Right cardiac atrium (tissue), 5 donors: ENCODE data around the gene TCAIM. TPM values are rescaled to one million over a fixed set of nuclear protein-coding genes. Genes with fewer than 3 reads are reported as not detected.
A peak's percentile ranks its signal among the peaks of the same experiment; 100 is the strongest.

ENCODE experiments used
- ATAC-seq, 2 donors: fragments of 200-7000 bp; cut with Tn5 transposase; one replicate each; pipeline versions ENCODE4 v1.8.0 to v1.9.1; 2020; ENCODE audit warnings: moderate library complexity in 2 of 2, mild to moderate bottlenecking in 1 of 2
- DNase-seq, 3 donors: peaks; one replicate each; pipeline ENCODE4 v3.0.0-alpha.2; 2020
- H3K27ac ChIP-seq: one replicate; pipeline ENCODE4 v1.5.1; 2013; ENCODE audit warnings: mild to moderate bottlenecking, low read length, control low read depth, moderate library complexity
- H3K27me3 ChIP-seq: one replicate; pipeline ENCODE4 v1.6.1; 2013; ENCODE audit not compliant: control insufficient read depth, insufficient read depth
- H3K4me1 ChIP-seq: one replicate; pipeline ENCODE4 v1.6.1; 2013; ENCODE audit warnings: low read length; ENCODE audit not compliant: control insufficient read depth, insufficient read depth
- H3K4me3 ChIP-seq: one replicate; pipeline ENCODE4 v1.5.1; 2013; ENCODE audit warnings: low read length, control low read depth
- H3K9me3 ChIP-seq: one replicate; pipeline ENCODE4 v1.6.1; 2013; ENCODE audit warnings: low read length; ENCODE audit not compliant: control insufficient read depth
- WGBS: extraction: QIAGEN DNeasy Blood & Tissue Kit; methylation state at CpG from one replicate; pipeline ENCODE4 v1.1.7; 2013; 5-methylcytosine and 5-hydroxymethylcytosine counted together
- intact Hi-C, 4 donors: fragments of 100-400 bp; cut with DNase I; formaldehyde crosslinking; loops; one replicate each; pipeline versions ENCODE4 v1.11.0 to v1.14.0; 2022 to 2023
- long read RNA-seq, 4 donors: library from polyadenylated mRNA; unstranded; transcript quantifications; one replicate each; pipeline ENCODE4 v2.0.0, GENCODE V29; 2020 to 2021
- polyA plus RNA-seq: library from polyadenylated mRNA; stranded (reverse); fragments of 200-250 nt; gene quantifications from one replicate; pipeline ENCODE4 v1.2.3, GENCODE V29; 2013
- total RNA-seq, 4 donors: library from RNA; stranded (reverse); fragmentation: NEBNext Ultra II Directional; extraction: Animal tissue kit (Norgen Biotek cat#: 25700); gene quantifications; one replicate each; pipeline ENCODE4 v1.2.1, GENCODE V29; 2021
- donor health status: healthy with polysubstance abuse.
- donor health status: DM: no; HTN: yes; CAD: no.
- donor health status: DM: no; HTN: no; CAD: no.
- donor health status: DM: no; HTN: yes; CAD: no; lungs with severe emphysema.
- donor health status: DM: yes; HTN: yes; CAD: no.

The TCAIM gene
- total RNA-seq (10 to 100 TPM; 22.3 to 29.3 (median 28.3) TPM), polyA plus RNA-seq (18.3 TPM)
- long read RNA-seq, donor 1, transcript TCAIM-204 (11 exons, 3,306 nt), result major isoform, 23 of 58 reads
- long read RNA-seq, donor 1, transcript TCAIM-201 (11 exons, 3,687 nt), result minor isoform, 13 of 58 reads
- long read RNA-seq, donor 1, transcript TCAIM-203 (4 exons, 2,178 nt), result minor isoform, 6 of 58 reads
- long read RNA-seq, donor 1, partial matches to known transcripts, result 2 of 58 reads
- long read RNA-seq, donor 1, other reads (novel, unspliced or antisense), result 10 of 58 reads
- long read RNA-seq, donor 2, transcript TCAIM-204 (11 exons, 3,306 nt), result major isoform, 6 of 20 reads
- long read RNA-seq, donor 2, partial matches to known transcripts, result 0 of 20 reads
- long read RNA-seq, donor 2, other reads (novel, unspliced or antisense), result 6 of 20 reads
- long read RNA-seq, donor 3, transcript TCAIM-205 (11 exons, 1,844 nt), result minor isoform, 16 of 82 reads
- long read RNA-seq, donor 3, transcript TCAIM-201 (11 exons, 3,687 nt), result major isoform, 25 of 82 reads
- long read RNA-seq, donor 3, transcript TCAIM-203 (4 exons, 2,178 nt), result minor isoform, 14 of 82 reads
- long read RNA-seq, donor 3, transcript TCAIM-204 (11 exons, 3,306 nt), result minor isoform, 13 of 82 reads
- long read RNA-seq, donor 3, partial matches to known transcripts, result 3 of 82 reads
- long read RNA-seq, donor 3, other reads (novel, unspliced or antisense), result 9 of 82 reads
- long read RNA-seq, donor 4, transcript TCAIM-201 (11 exons, 3,687 nt), result major isoform, 7 of 28 reads
- long read RNA-seq, donor 4, transcript TCAIM-203 (4 exons, 2,178 nt), result minor isoform, 5 of 28 reads
- long read RNA-seq, donor 4, partial matches to known transcripts, result 1 of 28 reads
- long read RNA-seq, donor 4, other reads (novel, unspliced or antisense), result 11 of 28 reads

GRCh38 chr3:44338010-44338827 lies at the start of gene TCAIM:
Gene TCAIM, plus strand, starts transcription at chr3:44338766. Its CDS starts 16,017 bp downstream, at chr3:44354783.
- H3K9me3 ChIP-seq, result no peaks in the 10 kb centered on the region
- ATAC-seq, result peak; percentile 98 to 99
- peaks cover 5% of the 10 kb centered on the region for H3K4me1 ChIP-seq
- H3K4me3 ChIP-seq, result peak within 1 kb of the TSS; percentile 41
- under 1% methylated on average over 77 of the region's 77 CpGs for WGBS
- peak within 1 kb of the TSS; percentile 65 for H3K27ac ChIP-seq
- peak; percentile 99 for DNase-seq
- intact Hi-C loops, result no loop called here
- H3K27me3 ChIP-seq, result no peaks in the 10 kb centered on the region

- Histone ChIP-seq H3K27ac (no peak overlapping the region), H3K27me3 (no peaks in the 10 kb centered on the region), H3K4me1 (no peaks in the 10 kb centered on the region), H3K4me3 (no peak overlapping the region), H3K9me3 (no peaks in the 10 kb centered on the region)
- ATAC-seq, result no peak
- no peak for DNase-seq
- intact Hi-C loops, result no loop called here
- WGBS, result 40% methylated on average over 3 of the region's 3 CpGs
Measured at GRCh38 chr3:44289882-44290462, 48.6 kb upstream of the TCAIM start.

- intact Hi-C loops, result no loop called here
- H3K27ac ChIP-seq, result no peak overlapping the region
- no peaks in the 10 kb centered on the region for H3K9me3 ChIP-seq
- no peaks in the 10 kb centered on the region for H3K27me3 ChIP-seq
- ATAC-seq (no peak), DNase-seq (no peak)
- H3K4me1 ChIP-seq, result no peaks in the 10 kb centered on the region
- no peak overlapping the region for H3K4me3 ChIP-seq
- WGBS, result 79% methylated on average over 2 of the region's 2 CpGs
Measured at GRCh38 chr3:44292276-44292675, 46.3 kb upstream of the TCAIM start.

- DNase-seq (no peak), ATAC-seq (no peak)
- no peaks in the 10 kb centered on the region for H3K9me3 ChIP-seq
- no peak overlapping the region for H3K4me3 ChIP-seq
- no peaks in the 10 kb centered on the region for H3K27me3 ChIP-seq
- 91% methylated on average over 1 of the region's 1 CpG for whole genome bisulfite sequencing
- no peaks in the 10 kb centered on the region for H3K4me1 ChIP-seq
- no peak overlapping the region for H3K27ac ChIP-seq
- intact Hi-C loops, result no loop called here
Measured at GRCh38 chr3:44292947-44293346, 45.6 kb upstream of the TCAIM start.

GRCh38 chr3:44297255-44297654 lies 41.3 kb upstream of the TCAIM start:
- intact Hi-C loops, result no loop called here
- no peak for DNase-seq
- Histone ChIP-seq H3K27ac (no peak overlapping the region), H3K27me3 (no peaks in the 10 kb centered on the region), H3K9me3 (no peaks in the 10 kb centered on the region), H3K4me3 (no peak overlapping the region), H3K4me1 (no peaks in the 10 kb centered on the region)
- no peak for ATAC-seq

- H3K4me3 ChIP-seq, result no peak overlapping the region
- 82% methylated on average over 3 of the region's 3 CpGs for WGBS
- H3K27ac ChIP-seq, result no peak overlapping the region
- ATAC-seq (no peak), DNase-seq (no peak)
- H3K27me3 ChIP-seq, result no peaks in the 10 kb centered on the region
- no peaks in the 10 kb centered on the region for H3K9me3 ChIP-seq
- intact Hi-C loops, result no loop called here
- no peaks in the 10 kb centered on the region for H3K4me1 ChIP-seq
Measured at GRCh38 chr3:44301746-44302145, 36.8 kb upstream of the TCAIM start.

- Histone ChIP-seq H3K27me3 (no peaks in the 10 kb centered on the region), H3K4me1 (no peaks in the 10 kb centered on the region), H3K27ac (no peak overlapping the region), H3K9me3 (no peaks in the 10 kb centered on the region), H3K4me3 (no peak overlapping the region)
- no peak for ATAC-seq
- intact Hi-C loops, result no loop called here
- DNase-seq, result no peak
Measured at GRCh38 chr3:44309500-44309899, 29.1 kb upstream of the TCAIM start.

GRCh38 chr3:44318891-44319311 lies 19.7 kb upstream of the TCAIM start:
- no peaks in the 10 kb centered on the region for H3K4me1 ChIP-seq
- intact Hi-C loops, result no loop called here
- no peak overlapping the region for H3K27ac ChIP-seq
- H3K27me3 ChIP-seq, result no peaks in the 10 kb centered on the region
- WGBS, result 53% methylated on average over 8 of the region's 8 CpGs
- no peak overlapping the region for H3K4me3 ChIP-seq
- DNase-seq (no peak), ATAC-seq (no peak)
- H3K9me3 ChIP-seq, result no peaks in the 10 kb centered on the region

GRCh38 chr3:44321335-44321734 lies 17.2 kb upstream of the TCAIM start:
- intact Hi-C loops, result loop anchor here in 2 of 4 donors (10.0 kb wide), 2 partner anchors 153 to 193 kb away; partner anchors contain the start of gene ZNF445 (in 1 of the 2)
- no peaks in the 10 kb centered on the region for H3K27me3 ChIP-seq
- no peak overlapping the region for H3K27ac ChIP-seq
- no peaks in the 10 kb centered on the region for H3K4me1 ChIP-seq
- DNase-seq (no peak), ATAC-seq (no peak)
- H3K9me3 ChIP-seq, result no peaks in the 10 kb centered on the region
- WGBS, result 45% methylated on average over 3 of the region's 3 CpGs
- no peak overlapping the region for H3K4me3 ChIP-seq

- WGBS, result 4% methylated on average over 4 of the region's 4 CpGs
- H3K9me3 ChIP-seq, result no peaks in the 10 kb centered on the region
Measured at GRCh38 chr3:44323341-44323955, 15.1 kb upstream of the TCAIM start.

More at GRCh38 chr3:44323341-44323955, 15.1 kb upstream of the TCAIM start:
- Histone ChIP-seq H3K27ac (no peak overlapping the region), H3K27me3 (no peaks in the 10 kb centered on the region), H3K4me3 (no peak overlapping the region), H3K4me1 (no peaks in the 10 kb centered on the region)
- intact Hi-C loops, result loop anchor here in 2 of 4 donors (10.0 kb wide), 2 partner anchors 151 to 191 kb away; partner anchors contain the start of gene ZNF445 (in 1 of the 2)
- ATAC-seq (peak in 1 of 2 donors; percentile 44), DNase-seq (peak; percentile 62 to 80 (median 69))
